HepG2 (cell line): ENCODE data around the gene ASZ1. TPM values are rescaled to one million over a fixed set of nuclear protein-coding genes. Genes with fewer than 3 reads are reported as not detected.

Source experiments
- ATAC-seq: fragments of 200-7000 bp; cut with Tn5 transposase; 3 replicates; pipeline ENCODE4 v1.9.1; 2020; ENCODE audit warnings: mild to moderate bottlenecking, moderate library complexity
- BruUV-seq: library from RNA; stranded (reverse); fragments of 400-500 nt; replicated peaks from 2 replicates; lab custom pipeline; 2021; lab: Mats Ljungman, UMichigan
- CTCF ChIA-PET: fragments of 300-600 bp; formaldehyde crosslinking; extraction: SDS; loops from one replicate; lab custom pipeline; 2021; ENCODE audit warnings: low total read pairs, inconsistent platforms, low intra/inter-chr PET ratio; lab: Yijun Ruan, JAX
- POLR2A ChIA-PET: fragments of 350-600 bp; sonication (Branson Sonifier 250); formaldehyde crosslinking; loops from one replicate; lab custom pipeline; 2020; ENCODE audit warnings: antibody characterized with exemption, inconsistent platforms; lab: Yijun Ruan, JAX
- DNase-seq: peaks from one replicate; pipeline ENCODE4 v3.0.0-alpha.2; 2015; ENCODE audit warnings: low spot score
- FAIRE-seq: peaks from 3 replicates; lab custom pipeline; 2011; peaks lifted over from hg19 to GRCh38; lab: Jason Lieb, UNC
- H2AFZ ChIP-seq: one replicate; pipeline ENCODE4 v1.6.1; 2011; ENCODE audit warnings: low read length, inconsistent platforms
- H3K27ac ChIP-seq: fragments of 300-600 bp; 3 replicates; pipeline ENCODE4 v1.8.0; 2011; ENCODE audit warnings: mixed run types, mild to moderate bottlenecking, mixed read lengths, low read length, inconsistent platforms; ENCODE audit not compliant: insufficient read depth; ENCODE audit errors: extremely low read length
- H3K27me3 ChIP-seq, 2 experiments: fragments of 200-600 bp in 1 of 2; 2 replicates in 1 of 2; 3 replicates in 1 of 2; pipeline versions ENCODE4 v1.6.0 to v1.8.0; 2011; ENCODE audit warnings: low read length in 2 of 2, mild to moderate bottlenecking in 2 of 2, moderate library complexity in 2 of 2, inconsistent platforms in 1 of 2; ENCODE audit not compliant: insufficient read depth in 2 of 2, control insufficient read depth in 1 of 2
- H3K36me3 ChIP-seq, 2 experiments: fragments of 200-600 bp in 1 of 2; replicated peaks in 1 of 2; 2 replicates in 1 of 2; 3 replicates in 1 of 2; pipeline versions ENCODE4 v1.5.1 to v1.8.0; 2011; ENCODE audit warnings: low read length in 2 of 2, inconsistent platforms in 1 of 2; ENCODE audit not compliant: insufficient read depth in 2 of 2, control insufficient read depth in 1 of 2
- H3K4me1 ChIP-seq: 2 replicates; pipeline ENCODE4 v1.5.1; 2012; ENCODE audit warnings: low read length, inconsistent platforms; ENCODE audit not compliant: insufficient read depth
- H3K4me2 ChIP-seq: 2 replicates; pipeline ENCODE4 v1.6.0; 2011; ENCODE audit warnings: low read depth, low read length, inconsistent platforms
- H3K4me3 ChIP-seq, 3 experiments: fragments of 200-600 bp in 1 of 3; sonication (generic), shearing (Covaris generic) in 1 of 3; replicated peaks in 1 of 3; 2 replicates each; pipeline ENCODE4 v1.5.1; 2011 to 2016; ENCODE audit warnings: low read length in 3 of 3, inconsistent platforms in 2 of 3, low read depth in 2 of 3, mild to moderate bottlenecking in 2 of 3, control low read depth in 1 of 3, mixed read lengths in 1 of 3; ENCODE audit not compliant: insufficient read depth in 1 of 3
- H3K79me2 ChIP-seq: one replicate; pipeline ENCODE4 v1.6.1; 2011; ENCODE audit warnings: low read length, inconsistent platforms; ENCODE audit not compliant: insufficient read depth
- H3K9ac ChIP-seq: 2 replicates; pipeline ENCODE4 v1.6.0; 2011; ENCODE audit warnings: mild to moderate bottlenecking, low read depth, low read length, inconsistent platforms; ENCODE audit not compliant: insufficient read depth
- H3K9me3 ChIP-seq: 2 replicates; pipeline ENCODE4 v1.5.1; 2012; ENCODE audit warnings: mild to moderate bottlenecking, low read length
- H4K20me1 ChIP-seq: 2 replicates; pipeline ENCODE4 v1.6.0; 2011; ENCODE audit warnings: inconsistent platforms, mild to moderate bottlenecking, low read length, moderate library complexity; ENCODE audit not compliant: insufficient read depth
- MAFG ChIP-seq: sonication (generic); formaldehyde crosslinking; IDR thresholded peaks from 2 replicates; pipeline ENCODE4 v1.5.1; 2020; ENCODE audit warnings: mild to moderate bottlenecking, missing genetic modification reagents
- RAD21 ChIP-seq: fragments of 450-650 bp; formaldehyde crosslinking; IDR thresholded peaks from 2 replicates; pipeline ENCODE4 v1.5.0; 2020; ENCODE audit warnings: mild to moderate bottlenecking
- RNF2 ChIP-seq: fragments of 450-650 bp; conservative IDR thresholded peaks from 2 replicates; pipeline ENCODE4 v1.6.1; 2016; ENCODE audit warnings: low read depth
- WIZ ChIP-seq: sonication (generic); formaldehyde crosslinking; IDR thresholded peaks from 2 replicates; pipeline ENCODE4 v1.5.1; 2020; ENCODE audit warnings: mild to moderate bottlenecking, missing genetic modification reagents
- ZNF569 ChIP-seq: sonication (generic); formaldehyde crosslinking; IDR thresholded peaks from 2 replicates; pipeline ENCODE4 v1.5.0; 2020; ENCODE audit warnings: mild to moderate bottlenecking, missing genetic modification reagents, moderate library complexity, borderline replicate concordance
- WGBS: methylation state at CpG from one replicate; pipeline ENCODE4 v1.1.6; 2017; ENCODE audit warnings: low lambda C conversion rate; 5-methylcytosine and 5-hydroxymethylcytosine counted together
- in situ Hi-C: cut with HindIII; loops from 2 replicates; pipeline ENCODE4 v1.10.0; 2017; ENCODE audit warnings: low pct_unique_long_range_greater_than_20kb; ENCODE audit not compliant: extremely low pct_ligation_motif_present
- intact Hi-C: fragments of 100-400 bp; cut with micrococcal nuclease; formaldehyde crosslinking; loops from one replicate; pipeline ENCODE4 v1.10.0; 2022; ENCODE audit not compliant: unreplicated experiment
- polyA plus RNA-seq, 8 experiments: library from polyadenylated mRNA; depleted of rRNA in 3 of 8; stranded (reverse) in 7 of 8; unstranded in 1 of 8; fragments of >200 nt; fragmentation: Illumina TruSeq in 4 of 8; extraction: Trizol in 4 of 8; gene quantifications; 2 replicates each; pipeline versions ENCODE4 v1.2.1 to v1.2.3, GENCODE V29; 2011 to 2016; ENCODE audit warnings: low read depth in 4 of 8, missing spikeins in 1 of 8, mixed read lengths in 1 of 8; ENCODE audit not compliant: insufficient read depth in 1 of 8
- total RNA-seq, 5 experiments: library from RNA; depleted of rRNA; stranded (reverse); fragments of >200 nt; fragmentation: Illumina TruSeq; extraction: Trizol; gene quantifications; 2 replicates each; pipeline ENCODE4 v1.2.3, GENCODE V29; 2016; ENCODE audit warnings: low read depth in 1 of 5
- TF ChIP-seq, protein P1 (sequence below): IDR thresholded peaks from 2 replicates; pipeline ENCODE4 v1.6.1; 2016; ENCODE audit warnings: low read depth, missing genetic modification reagents, missing compliant biosample characterization
- TF ChIP-seq, protein P2 (sequence below): sonication (generic); formaldehyde crosslinking; IDR thresholded peaks from 2 replicates; pipeline ENCODE4 v1.8.0; 2022; ENCODE audit warnings: low read depth, missing genetic modification reagents

Gene ASZ1
- total and polyA plus RNA-seq, 2 of the 13 experiments (the other 11 are each of a cell fraction or from before 2014, with no cell fraction given), result not detected

DNA sequence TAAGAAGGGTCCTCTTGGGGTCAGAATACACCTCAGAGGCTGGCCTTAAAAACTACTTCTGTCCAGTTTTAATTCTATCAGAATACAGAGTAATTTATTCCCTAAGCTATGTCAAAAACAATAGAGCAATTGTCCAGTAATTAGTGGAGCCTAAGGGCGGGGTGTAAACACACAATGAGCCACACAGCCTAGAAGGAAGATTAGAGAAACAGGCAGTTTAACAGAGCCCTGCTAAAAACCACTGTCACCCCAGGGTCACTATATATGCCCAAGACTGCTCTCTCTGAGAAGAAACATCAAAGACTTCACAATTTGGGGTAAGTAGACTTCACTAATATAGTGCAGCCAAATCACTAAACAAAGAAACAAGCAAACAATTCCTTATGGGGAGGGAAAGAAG lies 77.3 kb downstream of the ASZ1 start (continued):
- TF ChIP-seq ZNF569 (CRISPR knock-in tag), result no peak
- no peak for TF ChIP-seq WIZ (CRISPR knock-in tag)
- TF ChIP-seq, protein P1, sequence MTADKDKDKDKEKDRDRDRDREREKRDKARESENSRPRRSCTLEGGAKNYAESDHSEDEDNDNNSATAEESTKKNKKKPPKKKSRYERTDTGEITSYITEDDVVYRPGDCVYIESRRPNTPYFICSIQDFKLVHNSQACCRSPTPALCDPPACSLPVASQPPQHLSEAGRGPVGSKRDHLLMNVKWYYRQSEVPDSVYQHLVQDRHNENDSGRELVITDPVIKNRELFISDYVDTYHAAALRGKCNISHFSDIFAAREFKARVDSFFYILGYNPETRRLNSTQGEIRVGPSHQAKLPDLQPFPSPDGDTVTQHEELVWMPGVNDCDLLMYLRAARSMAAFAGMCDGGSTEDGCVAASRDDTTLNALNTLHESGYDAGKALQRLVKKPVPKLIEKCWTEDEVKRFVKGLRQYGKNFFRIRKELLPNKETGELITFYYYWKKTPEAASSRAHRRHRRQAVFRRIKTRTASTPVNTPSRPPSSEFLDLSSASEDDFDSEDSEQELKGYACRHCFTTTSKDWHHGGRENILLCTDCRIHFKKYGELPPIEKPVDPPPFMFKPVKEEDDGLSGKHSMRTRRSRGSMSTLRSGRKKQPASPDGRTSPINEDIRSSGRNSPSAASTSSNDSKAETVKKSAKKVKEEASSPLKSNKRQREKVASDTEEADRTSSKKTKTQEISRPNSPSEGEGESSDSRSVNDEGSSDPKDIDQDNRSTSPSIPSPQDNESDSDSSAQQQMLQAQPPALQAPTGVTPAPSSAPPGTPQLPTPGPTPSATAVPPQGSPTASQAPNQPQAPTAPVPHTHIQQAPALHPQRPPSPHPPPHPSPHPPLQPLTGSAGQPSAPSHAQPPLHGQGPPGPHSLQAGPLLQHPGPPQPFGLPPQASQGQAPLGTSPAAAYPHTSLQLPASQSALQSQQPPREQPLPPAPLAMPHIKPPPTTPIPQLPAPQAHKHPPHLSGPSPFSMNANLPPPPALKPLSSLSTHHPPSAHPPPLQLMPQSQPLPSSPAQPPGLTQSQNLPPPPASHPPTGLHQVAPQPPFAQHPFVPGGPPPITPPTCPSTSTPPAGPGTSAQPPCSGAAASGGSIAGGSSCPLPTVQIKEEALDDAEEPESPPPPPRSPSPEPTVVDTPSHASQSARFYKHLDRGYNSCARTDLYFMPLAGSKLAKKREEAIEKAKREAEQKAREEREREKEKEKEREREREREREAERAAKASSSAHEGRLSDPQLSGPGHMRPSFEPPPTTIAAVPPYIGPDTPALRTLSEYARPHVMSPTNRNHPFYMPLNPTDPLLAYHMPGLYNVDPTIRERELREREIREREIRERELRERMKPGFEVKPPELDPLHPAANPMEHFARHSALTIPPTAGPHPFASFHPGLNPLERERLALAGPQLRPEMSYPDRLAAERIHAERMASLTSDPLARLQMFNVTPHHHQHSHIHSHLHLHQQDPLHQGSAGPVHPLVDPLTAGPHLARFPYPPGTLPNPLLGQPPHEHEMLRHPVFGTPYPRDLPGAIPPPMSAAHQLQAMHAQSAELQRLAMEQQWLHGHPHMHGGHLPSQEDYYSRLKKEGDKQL (CRISPR knock-in tag), result no peak
- TF ChIP-seq RNF2, result no peak
- TF ChIP-seq RAD21 (CRISPR knock-in tag), result no peak

DNA sequence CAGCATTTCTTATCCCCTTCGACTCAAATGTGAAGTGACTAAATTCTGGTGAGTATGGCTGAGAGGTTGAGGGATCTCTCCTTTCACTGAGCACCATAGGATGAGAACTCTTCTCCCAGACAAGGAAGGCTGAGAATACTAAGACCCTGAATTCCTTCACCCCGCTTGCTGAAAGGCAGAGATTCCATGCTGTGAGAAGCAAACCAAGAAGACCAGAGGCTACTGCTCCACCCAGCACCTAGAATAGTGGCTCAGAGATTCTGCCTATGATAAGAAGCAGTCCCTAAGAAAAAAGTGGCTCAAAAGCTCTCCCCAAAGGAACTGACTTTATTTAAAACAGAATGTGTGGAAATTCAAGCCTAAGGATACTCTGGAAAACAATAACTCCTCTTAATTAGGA lies 77.7 kb downstream of the ASZ1 start:
- H3K36me3 ChIP-seq, result no peaks in the 10 kb centered on the region
- FAIRE-seq (no peak), ATAC-seq (no peak), DNase-seq (no peak)
- no peaks in the 10 kb centered on the region; a peak in 1 of 5 replicates for H3K27me3 ChIP-seq
- H2AFZ ChIP-seq, result no peak overlapping the region
- in situ Hi-C loops (no loop called here), intact Hi-C loops (no loop called here)
- no peaks in the 10 kb centered on the region for H4K20me1 ChIP-seq
- no peak for TF ChIP-seq MAFG (CRISPR knock-in tag)
- TF ChIP-seq, protein P2, sequence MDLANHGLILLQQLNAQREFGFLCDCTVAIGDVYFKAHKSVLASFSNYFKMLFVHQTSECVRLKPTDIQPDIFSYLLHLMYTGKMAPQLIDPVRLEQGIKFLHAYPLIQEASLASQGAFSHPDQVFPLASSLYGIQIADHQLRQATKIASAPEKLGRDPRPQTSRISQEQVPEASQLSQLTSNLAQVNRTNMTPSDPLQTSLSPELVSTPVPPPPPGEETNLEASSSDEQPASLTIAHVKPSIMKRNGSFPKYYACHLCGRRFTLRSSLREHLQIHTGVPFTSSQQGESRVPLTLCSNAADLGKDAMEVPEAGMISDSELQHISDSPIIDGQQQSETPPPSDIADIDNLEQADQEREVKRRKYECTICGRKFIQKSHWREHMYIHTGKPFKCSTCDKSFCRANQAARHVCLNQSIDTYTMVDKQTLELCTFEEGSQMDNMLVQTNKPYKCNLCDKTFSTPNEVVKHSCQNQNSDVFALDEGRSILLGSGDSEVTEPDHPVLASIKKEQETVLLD (CRISPR knock-in tag), result no peak
- WGBS, result 0% methylated on average over 2 of the region's 2 CpGs
- ChIA-PET POLR2A (no interaction called here), CTCF (no interaction called here)
- no peak overlapping the region for H3K9ac ChIP-seq
- no peak overlapping the region for H3K4me2 ChIP-seq
- H3K27ac ChIP-seq, result no peak overlapping the region
- no peaks in the 10 kb centered on the region for H3K79me2 ChIP-seq
- H3K9me3 ChIP-seq, result no peaks in the 10 kb centered on the region
- no peaks in the 10 kb centered on the region for H3K4me1 ChIP-seq
- H3K4me3 ChIP-seq, result no peak overlapping the region
- no TSS peak for BruUV-seq
